ENCODE measurements around the gene SUSD3.
"Not testable (repeated sequence)": the region's sequence is repeated elsewhere in the genome, so short reads cannot be mapped to it uniquely, and the experiment has no call there.

The SUSD3 gene

GRCh38 chr9:93100276-93100636, 41.8 kb downstream of the SUSD3 start:
- TF ChIP-seq REST (IDR thresholded peaks at IDR 0.05; ENCODE audit: insufficient replicate concordance, low read depth) (no peak), POLR2AphosphoS5 (IDR thresholded peaks at IDR 0.05; ENCODE audit: low read depth) (no peak), CTCF (IDR thresholded peaks at IDR 0.05; ENCODE audit: insufficient read depth, low read length) (no peak), SPI1 (IDR thresholded peaks at IDR 0.05; ENCODE audit: borderline replicate concordance, low read depth) (no peak)
- no peak overlapping the region for H3K27ac ChIP-seq (replicated peaks)
- no peak for DNase-seq (ENCODE audit: low read depth in 1 of 2, low spot score in 1 of 2)
- H3K4me3 ChIP-seq (replicated peaks; ENCODE audit: insufficient read depth, low read length) = no peak overlapping the region
- no peaks in the 10 kb centered on the region for H3K27me3 ChIP-seq (ENCODE audit: insufficient read depth, poor library complexity, severe bottlenecking)

- not testable (repeated sequence) for DNase-seq (ENCODE audit: low read depth in 1 of 2, low spot score in 1 of 2); H3K27me3 ChIP-seq (ENCODE audit: insufficient read depth, poor library complexity, severe bottlenecking); H3K27ac ChIP-seq (replicated peaks); H3K4me3 ChIP-seq (replicated peaks; ENCODE audit: insufficient read depth, low read length)
Measured at GRCh38 chr9:93101086-93101485, 42.6 kb downstream of the SUSD3 start.

- no peak for DNase-seq (ENCODE audit: low read depth in 1 of 2, low spot score in 1 of 2)
- H3K27ac ChIP-seq (replicated peaks) = no peak overlapping the region
- H3K4me3 ChIP-seq (replicated peaks; ENCODE audit: insufficient read depth, low read length) = no peak overlapping the region
- no peaks in the 10 kb centered on the region for H3K27me3 ChIP-seq (ENCODE audit: insufficient read depth, poor library complexity, severe bottlenecking)
- TF ChIP-seq GABPA (IDR thresholded peaks at IDR 0.05; ENCODE audit: low read depth) (no peak), REST (IDR thresholded peaks at IDR 0.05; ENCODE audit: insufficient replicate concordance, low read depth) (no peak), POLR2AphosphoS5 (IDR thresholded peaks at IDR 0.05; ENCODE audit: low read depth) (no peak), SPI1 (IDR thresholded peaks at IDR 0.05; ENCODE audit: borderline replicate concordance, low read depth) (no peak), CTCF (IDR thresholded peaks at IDR 0.05; ENCODE audit: insufficient read depth, low read length) (no peak)
Measured at GRCh38 chr9:93105620-93106019, 47.1 kb downstream of the SUSD3 start.

GRCh38 chr9:93107151-93107824, 48.8 kb downstream of the SUSD3 start:
- no peak overlapping the region for H3K4me3 ChIP-seq (replicated peaks; ENCODE audit: insufficient read depth, low read length)
- TF ChIP-seq CTCF (IDR thresholded peaks at IDR 0.05; ENCODE audit: insufficient read depth, low read length) = no peak
- TF ChIP-seq SPI1 (IDR thresholded peaks at IDR 0.05; ENCODE audit: borderline replicate concordance, low read depth) = no peak
- no peak for TF ChIP-seq POLR2AphosphoS5 (IDR thresholded peaks at IDR 0.05; ENCODE audit: low read depth)
- TF ChIP-seq GABPA (IDR thresholded peaks at IDR 0.05; ENCODE audit: low read depth) = no peak
- TF ChIP-seq REST (IDR thresholded peaks at IDR 0.05; ENCODE audit: insufficient replicate concordance, low read depth) = no peak
- H3K27me3 ChIP-seq (ENCODE audit: insufficient read depth, poor library complexity, severe bottlenecking) = no peaks in the 10 kb centered on the region
- H3K27ac ChIP-seq (replicated peaks) = no peak overlapping the region
- DNase-seq (ENCODE audit: low read depth in 1 of 2, low spot score in 1 of 2) = no peak

Data from HL-60 (cell line).